H1 (cell line): ENCODE measurements around the gene KBTBD3. TPM values are rescaled to one million over a fixed set of nuclear protein-coding genes. Genes with fewer than 3 reads are reported as not detected.

Source experiments
- BRCA1 ChIP-seq: IDR thresholded peaks from 2 replicates; pipeline ENCODE4 v1.6.1; 2012; ENCODE audit warnings: low read depth, low read length, improper control_type of control experiment
- EGR1 ChIP-seq: IDR thresholded peaks from 2 replicates; pipeline ENCODE4 v1.6.1; 2011; ENCODE audit warnings: low read depth, low read length, borderline replicate concordance
- KDM1A ChIP-seq: fragments of 200-600, 300-600 bp; sonication (generic); IDR thresholded peaks from 2 replicates; pipeline ENCODE4 v1.7.1; 2016; ENCODE audit warnings: mild to moderate bottlenecking, low read length, borderline replicate concordance
- KDM5A ChIP-seq: fragments of 200-600 bp; IDR thresholded peaks from 2 replicates; pipeline ENCODE4 v1.7.1; 2012; ENCODE audit warnings: mild to moderate bottlenecking, low read length, inconsistent platforms, mixed read lengths
- RAD21 ChIP-seq, 2 experiments: IDR thresholded peaks in 1 of 2; conservative IDR thresholded peaks in 1 of 2; 2 replicates each; pipeline ENCODE4 v1.6.1; 2011; ENCODE audit warnings: low read depth in 2 of 2, low read length in 2 of 2, improper control_type of control experiment in 1 of 2, inconsistent platforms in 1 of 2, mild to moderate bottlenecking in 1 of 2, moderate library complexity in 1 of 2
- SAP30 ChIP-seq: fragments of 300-600 bp; sonication (generic); IDR thresholded peaks from 2 replicates; pipeline ENCODE4 v1.7.1; 2012; ENCODE audit warnings: low read length, moderate library complexity, mild to moderate bottlenecking, inconsistent platforms; ENCODE audit not compliant: insufficient read depth, insufficient replicate concordance
- SUZ12 ChIP-seq: fragments of 200-600 bp; sonication (generic); IDR thresholded peaks from 2 replicates; pipeline ENCODE4 v1.6.1; 2012; ENCODE audit warnings: mild to moderate bottlenecking, inconsistent platforms, low read length, moderate library complexity, mixed read lengths
- TBP ChIP-seq: IDR thresholded peaks from 2 replicates; pipeline ENCODE4 v1.6.1; 2011; ENCODE audit warnings: low read depth, low read length, improper control_type of control experiment
- YY1 ChIP-seq: IDR thresholded peaks from 2 replicates; pipeline ENCODE4 v1.6.1; 2011; ENCODE audit warnings: low read depth, mild to moderate bottlenecking, low read length
- polyA plus RNA-seq, 7 experiments: library from polyadenylated mRNA; depleted of rRNA in 3 of 7; stranded (reverse) in 5 of 7; unstranded in 2 of 7; fragments of >200 nt in 5 of 7; fragments of 200-250 nt in 2 of 7; gene quantifications; 1 replicate in 5 of 7; 2 replicates in 1 of 7; 4 replicates in 1 of 7; pipeline versions ENCODE4 v1.2.1 to v1.2.3, GENCODE V29; 2011 to 2013; ENCODE audit warnings: missing spikeins in 2 of 7, mixed read lengths in 2 of 7
- total RNA-seq: library from RNA; stranded (reverse); fragmentation: NEBNext Ultra II Directional; extraction: Animal tissue kit (Norgen Biotek cat#: 25700); gene quantifications from 2 replicates; pipeline ENCODE4 v1.2.1, GENCODE V29; 2021
- TF ChIP-seq, protein P1 (sequence below): fragments of 300-600 bp; sonication (generic); IDR thresholded peaks from 2 replicates; pipeline ENCODE4 v1.7.1; 2012; ENCODE audit warnings: low read length, moderate library complexity, mild to moderate bottlenecking, inconsistent platforms; ENCODE audit not compliant: insufficient replicate concordance

The KBTBD3 gene
- total and polyA plus RNA-seq, 2 of the 8 experiments (the other 6 are each of a cell fraction or from before 2014, with no cell fraction given): 1.2 to 6.1 TPM

DNA sequence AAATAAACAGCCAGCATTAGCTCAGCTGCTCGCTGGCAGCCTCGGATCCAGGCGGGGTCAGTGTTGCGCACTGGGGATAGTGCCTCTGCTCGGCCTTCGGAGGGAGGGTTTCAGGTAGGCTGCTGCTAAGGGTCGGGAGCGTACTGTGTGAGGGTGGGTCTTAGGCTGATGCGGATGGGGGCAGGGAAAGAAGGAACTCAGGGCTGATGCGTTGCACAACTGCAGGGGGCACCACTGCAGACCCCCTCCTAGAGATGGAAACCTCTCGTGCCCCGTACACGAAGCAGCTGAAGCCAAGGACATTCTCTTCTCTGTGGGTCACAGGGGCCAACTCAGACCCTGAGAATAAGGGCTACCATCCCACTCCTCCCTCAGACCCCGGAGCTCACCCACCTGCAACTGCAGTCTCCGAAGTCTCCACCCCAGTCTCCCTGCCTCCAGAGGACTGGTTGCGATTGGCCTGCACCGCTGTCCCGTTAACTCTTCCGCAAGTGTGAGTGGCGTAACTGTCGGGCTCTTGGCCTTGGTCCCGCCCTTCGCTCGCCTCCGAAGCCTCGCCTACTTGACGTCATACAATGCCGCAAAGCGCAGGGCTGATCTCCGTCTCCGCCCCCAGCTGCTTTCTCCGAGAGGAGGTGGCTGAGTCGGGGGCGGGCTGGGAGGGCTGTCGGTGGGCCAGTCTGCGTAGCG, at the start of gene KBTBD3 (continued):
- TF ChIP-seq RAD21 (IDR thresholded peaks at IDR 0.05 in 1 of 2, conservative IDR thresholded peaks at IDR 0.05 in 1 of 2; ENCODE audit: low read depth in 2 of 2, low read length in 2 of 2) (peak; percentile 43 to 55; a peak in 3 of 4 replicates), SUZ12 (no peak), BRCA1 (no peak), EGR1 (no peak), KDM1A (peak; percentile 55; the same call in 1 of the 2 replicates), YY1 (no peak), KDM5A (no peak), SAP30 (no peak), TBP (peak; percentile 88)
- TF ChIP-seq, protein P1, sequence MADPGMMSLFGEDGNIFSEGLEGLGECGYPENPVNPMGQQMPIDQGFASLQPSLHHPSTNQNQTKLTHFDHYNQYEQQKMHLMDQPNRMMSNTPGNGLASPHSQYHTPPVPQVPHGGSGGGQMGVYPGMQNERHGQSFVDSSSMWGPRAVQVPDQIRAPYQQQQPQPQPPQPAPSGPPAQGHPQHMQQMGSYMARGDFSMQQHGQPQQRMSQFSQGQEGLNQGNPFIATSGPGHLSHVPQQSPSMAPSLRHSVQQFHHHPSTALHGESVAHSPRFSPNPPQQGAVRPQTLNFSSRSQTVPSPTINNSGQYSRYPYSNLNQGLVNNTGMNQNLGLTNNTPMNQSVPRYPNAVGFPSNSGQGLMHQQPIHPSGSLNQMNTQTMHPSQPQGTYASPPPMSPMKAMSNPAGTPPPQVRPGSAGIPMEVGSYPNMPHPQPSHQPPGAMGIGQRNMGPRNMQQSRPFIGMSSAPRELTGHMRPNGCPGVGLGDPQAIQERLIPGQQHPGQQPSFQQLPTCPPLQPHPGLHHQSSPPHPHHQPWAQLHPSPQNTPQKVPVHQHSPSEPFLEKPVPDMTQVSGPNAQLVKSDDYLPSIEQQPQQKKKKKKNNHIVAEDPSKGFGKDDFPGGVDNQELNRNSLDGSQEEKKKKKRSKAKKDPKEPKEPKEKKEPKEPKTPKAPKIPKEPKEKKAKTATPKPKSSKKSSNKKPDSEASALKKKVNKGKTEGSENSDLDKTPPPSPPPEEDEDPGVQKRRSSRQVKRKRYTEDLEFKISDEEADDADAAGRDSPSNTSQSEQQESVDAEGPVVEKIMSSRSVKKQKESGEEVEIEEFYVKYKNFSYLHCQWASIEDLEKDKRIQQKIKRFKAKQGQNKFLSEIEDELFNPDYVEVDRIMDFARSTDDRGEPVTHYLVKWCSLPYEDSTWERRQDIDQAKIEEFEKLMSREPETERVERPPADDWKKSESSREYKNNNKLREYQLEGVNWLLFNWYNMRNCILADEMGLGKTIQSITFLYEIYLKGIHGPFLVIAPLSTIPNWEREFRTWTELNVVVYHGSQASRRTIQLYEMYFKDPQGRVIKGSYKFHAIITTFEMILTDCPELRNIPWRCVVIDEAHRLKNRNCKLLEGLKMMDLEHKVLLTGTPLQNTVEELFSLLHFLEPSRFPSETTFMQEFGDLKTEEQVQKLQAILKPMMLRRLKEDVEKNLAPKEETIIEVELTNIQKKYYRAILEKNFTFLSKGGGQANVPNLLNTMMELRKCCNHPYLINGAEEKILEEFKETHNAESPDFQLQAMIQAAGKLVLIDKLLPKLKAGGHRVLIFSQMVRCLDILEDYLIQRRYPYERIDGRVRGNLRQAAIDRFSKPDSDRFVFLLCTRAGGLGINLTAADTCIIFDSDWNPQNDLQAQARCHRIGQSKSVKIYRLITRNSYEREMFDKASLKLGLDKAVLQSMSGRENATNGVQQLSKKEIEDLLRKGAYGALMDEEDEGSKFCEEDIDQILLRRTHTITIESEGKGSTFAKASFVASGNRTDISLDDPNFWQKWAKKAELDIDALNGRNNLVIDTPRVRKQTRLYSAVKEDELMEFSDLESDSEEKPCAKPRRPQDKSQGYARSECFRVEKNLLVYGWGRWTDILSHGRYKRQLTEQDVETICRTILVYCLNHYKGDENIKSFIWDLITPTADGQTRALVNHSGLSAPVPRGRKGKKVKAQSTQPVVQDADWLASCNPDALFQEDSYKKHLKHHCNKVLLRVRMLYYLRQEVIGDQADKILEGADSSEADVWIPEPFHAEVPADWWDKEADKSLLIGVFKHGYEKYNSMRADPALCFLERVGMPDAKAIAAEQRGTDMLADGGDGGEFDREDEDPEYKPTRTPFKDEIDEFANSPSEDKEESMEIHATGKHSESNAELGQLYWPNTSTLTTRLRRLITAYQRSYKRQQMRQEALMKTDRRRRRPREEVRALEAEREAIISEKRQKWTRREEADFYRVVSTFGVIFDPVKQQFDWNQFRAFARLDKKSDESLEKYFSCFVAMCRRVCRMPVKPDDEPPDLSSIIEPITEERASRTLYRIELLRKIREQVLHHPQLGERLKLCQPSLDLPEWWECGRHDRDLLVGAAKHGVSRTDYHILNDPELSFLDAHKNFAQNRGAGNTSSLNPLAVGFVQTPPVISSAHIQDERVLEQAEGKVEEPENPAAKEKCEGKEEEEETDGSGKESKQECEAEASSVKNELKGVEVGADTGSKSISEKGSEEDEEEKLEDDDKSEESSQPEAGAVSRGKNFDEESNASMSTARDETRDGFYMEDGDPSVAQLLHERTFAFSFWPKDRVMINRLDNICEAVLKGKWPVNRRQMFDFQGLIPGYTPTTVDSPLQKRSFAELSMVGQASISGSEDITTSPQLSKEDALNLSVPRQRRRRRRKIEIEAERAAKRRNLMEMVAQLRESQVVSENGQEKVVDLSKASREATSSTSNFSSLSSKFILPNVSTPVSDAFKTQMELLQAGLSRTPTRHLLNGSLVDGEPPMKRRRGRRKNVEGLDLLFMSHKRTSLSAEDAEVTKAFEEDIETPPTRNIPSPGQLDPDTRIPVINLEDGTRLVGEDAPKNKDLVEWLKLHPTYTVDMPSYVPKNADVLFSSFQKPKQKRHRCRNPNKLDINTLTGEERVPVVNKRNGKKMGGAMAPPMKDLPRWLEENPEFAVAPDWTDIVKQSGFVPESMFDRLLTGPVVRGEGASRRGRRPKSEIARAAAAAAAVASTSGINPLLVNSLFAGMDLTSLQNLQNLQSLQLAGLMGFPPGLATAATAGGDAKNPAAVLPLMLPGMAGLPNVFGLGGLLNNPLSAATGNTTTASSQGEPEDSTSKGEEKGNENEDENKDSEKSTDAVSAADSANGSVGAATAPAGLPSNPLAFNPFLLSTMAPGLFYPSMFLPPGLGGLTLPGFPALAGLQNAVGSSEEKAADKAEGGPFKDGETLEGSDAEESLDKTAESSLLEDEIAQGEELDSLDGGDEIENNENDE: no peak
